HepG2 (cell line): ENCODE data around the gene NRBF2. TPM values are rescaled to one million over a fixed set of nuclear protein-coding genes. Genes with fewer than 3 reads are reported as not detected.

Experiments
- ATAC-seq: fragments of 200-7000 bp; cut with Tn5 transposase; 3 replicates; pipeline ENCODE4 v1.9.1; 2020; ENCODE audit warnings: mild to moderate bottlenecking, moderate library complexity
- BruUV-seq: library from RNA; stranded (reverse); fragments of 400-500 nt; replicated peaks from 2 replicates; lab custom pipeline; 2021; lab: Mats Ljungman, UMichigan
- CTCF ChIA-PET: fragments of 300-600 bp; formaldehyde crosslinking; extraction: SDS; loops from one replicate; lab custom pipeline; 2021; ENCODE audit warnings: low total read pairs, inconsistent platforms, low intra/inter-chr PET ratio; lab: Yijun Ruan, JAX
- POLR2A ChIA-PET: fragments of 350-600 bp; sonication (Branson Sonifier 250); formaldehyde crosslinking; loops from one replicate; lab custom pipeline; 2020; ENCODE audit warnings: antibody characterized with exemption, inconsistent platforms; lab: Yijun Ruan, JAX
- DNase-seq: peaks from one replicate; pipeline ENCODE4 v3.0.0-alpha.2; 2015; ENCODE audit warnings: low spot score
- FAIRE-seq: peaks from 3 replicates; lab custom pipeline; 2011; peaks lifted over from hg19 to GRCh38; lab: Jason Lieb, UNC
- H2AFZ ChIP-seq: one replicate; pipeline ENCODE4 v1.6.1; 2011; ENCODE audit warnings: low read length, inconsistent platforms
- H3K27ac ChIP-seq: fragments of 300-600 bp; 3 replicates; pipeline ENCODE4 v1.8.0; 2011; ENCODE audit warnings: mixed run types, mild to moderate bottlenecking, mixed read lengths, low read length, inconsistent platforms; ENCODE audit not compliant: insufficient read depth; ENCODE audit errors: extremely low read length
- H3K27me3 ChIP-seq, 2 experiments: fragments of 200-600 bp in 1 of 2; 2 replicates in 1 of 2; 3 replicates in 1 of 2; pipeline versions ENCODE4 v1.6.0 to v1.8.0; 2011; ENCODE audit warnings: low read length in 2 of 2, mild to moderate bottlenecking in 2 of 2, moderate library complexity in 2 of 2, inconsistent platforms in 1 of 2; ENCODE audit not compliant: insufficient read depth in 2 of 2, control insufficient read depth in 1 of 2
- H3K36me3 ChIP-seq, 2 experiments: fragments of 200-600 bp in 1 of 2; replicated peaks in 1 of 2; 2 replicates in 1 of 2; 3 replicates in 1 of 2; pipeline versions ENCODE4 v1.5.1 to v1.8.0; 2011; ENCODE audit warnings: low read length in 2 of 2, inconsistent platforms in 1 of 2; ENCODE audit not compliant: insufficient read depth in 2 of 2, control insufficient read depth in 1 of 2
- H3K4me1 ChIP-seq: 2 replicates; pipeline ENCODE4 v1.5.1; 2012; ENCODE audit warnings: low read length, inconsistent platforms; ENCODE audit not compliant: insufficient read depth
- H3K4me2 ChIP-seq: 2 replicates; pipeline ENCODE4 v1.6.0; 2011; ENCODE audit warnings: low read depth, low read length, inconsistent platforms
- H3K4me3 ChIP-seq, 3 experiments: fragments of 200-600 bp in 1 of 3; sonication (generic), shearing (Covaris generic) in 1 of 3; replicated peaks in 1 of 3; 2 replicates each; pipeline ENCODE4 v1.5.1; 2011 to 2016; ENCODE audit warnings: low read length in 3 of 3, inconsistent platforms in 2 of 3, low read depth in 2 of 3, mild to moderate bottlenecking in 2 of 3, control low read depth in 1 of 3, mixed read lengths in 1 of 3; ENCODE audit not compliant: insufficient read depth in 1 of 3
- H3K79me2 ChIP-seq: one replicate; pipeline ENCODE4 v1.6.1; 2011; ENCODE audit warnings: low read length, inconsistent platforms; ENCODE audit not compliant: insufficient read depth
- H3K9ac ChIP-seq: 2 replicates; pipeline ENCODE4 v1.6.0; 2011; ENCODE audit warnings: mild to moderate bottlenecking, low read depth, low read length, inconsistent platforms; ENCODE audit not compliant: insufficient read depth
- H3K9me3 ChIP-seq: 2 replicates; pipeline ENCODE4 v1.5.1; 2012; ENCODE audit warnings: mild to moderate bottlenecking, low read length
- H4K20me1 ChIP-seq: 2 replicates; pipeline ENCODE4 v1.6.0; 2011; ENCODE audit warnings: inconsistent platforms, mild to moderate bottlenecking, low read length, moderate library complexity; ENCODE audit not compliant: insufficient read depth
- ADNP ChIP-seq: sonication (generic); formaldehyde crosslinking; IDR thresholded peaks from 2 replicates; pipeline ENCODE4 v1.4.0; 2020; ENCODE audit warnings: missing genetic modification reagents
- DNMT3B ChIP-seq: conservative IDR thresholded peaks from 2 replicates; pipeline ENCODE4 v1.6.1; 2016; ENCODE audit warnings: missing biosample characterization, control low read depth
- GFI1 ChIP-seq: sonication (generic); formaldehyde crosslinking; IDR thresholded peaks from 2 replicates; pipeline ENCODE4 v1.5.0; 2020; ENCODE audit warnings: missing genetic modification reagents, mild to moderate bottlenecking, borderline replicate concordance
- KLF9 ChIP-seq: IDR thresholded peaks from 2 replicates; pipeline ENCODE4 v1.6.1; 2016; ENCODE audit warnings: low read depth
- MBD4 ChIP-seq: IDR thresholded peaks from 2 replicates; pipeline ENCODE4 v1.6.1; 2012; ENCODE audit warnings: low read length, inconsistent platforms, borderline replicate concordance
- ZNF451 ChIP-seq: sonication (generic); formaldehyde crosslinking; IDR thresholded peaks from 2 replicates; pipeline ENCODE4 v1.5.0; 2020; ENCODE audit warnings: mild to moderate bottlenecking, missing genetic modification reagents
- ZNF652 ChIP-seq: IDR thresholded peaks from 2 replicates; pipeline ENCODE4 v1.6.1; 2016; ENCODE audit warnings: low read depth, borderline replicate concordance
- WGBS: methylation state at CpG from one replicate; pipeline ENCODE4 v1.1.6; 2017; ENCODE audit warnings: low lambda C conversion rate; 5-methylcytosine and 5-hydroxymethylcytosine counted together
- in situ Hi-C: cut with HindIII; loops from 2 replicates; pipeline ENCODE4 v1.10.0; 2017; ENCODE audit warnings: low pct_unique_long_range_greater_than_20kb; ENCODE audit not compliant: extremely low pct_ligation_motif_present
- intact Hi-C: fragments of 100-400 bp; cut with micrococcal nuclease; formaldehyde crosslinking; loops from one replicate; pipeline ENCODE4 v1.10.0; 2022; ENCODE audit not compliant: unreplicated experiment
- polyA plus RNA-seq, 8 experiments: library from polyadenylated mRNA; depleted of rRNA in 3 of 8; stranded (reverse) in 7 of 8; unstranded in 1 of 8; fragments of >200 nt; fragmentation: Illumina TruSeq in 4 of 8; extraction: Trizol in 4 of 8; gene quantifications; 2 replicates each; pipeline versions ENCODE4 v1.2.1 to v1.2.3, GENCODE V29; 2011 to 2016; ENCODE audit warnings: low read depth in 4 of 8, missing spikeins in 1 of 8, mixed read lengths in 1 of 8; ENCODE audit not compliant: insufficient read depth in 1 of 8
- total RNA-seq, 5 experiments: library from RNA; depleted of rRNA; stranded (reverse); fragments of >200 nt; fragmentation: Illumina TruSeq; extraction: Trizol; gene quantifications; 2 replicates each; pipeline ENCODE4 v1.2.3, GENCODE V29; 2016; ENCODE audit warnings: low read depth in 1 of 5
- TF ChIP-seq, protein P1 (sequence below): sonication (generic); formaldehyde crosslinking; IDR thresholded peaks from 2 replicates; pipeline ENCODE4 v1.4.0; 2020; ENCODE audit warnings: missing genetic modification reagents
- TF ChIP-seq, protein P2 (sequence below): sonication (generic); formaldehyde crosslinking; IDR thresholded peaks from 2 replicates; pipeline ENCODE4 v1.8.1; 2023; ENCODE audit warnings: mild to moderate bottlenecking, missing genetic modification reagents
- TF ChIP-seq, protein P3 (sequence below): sonication (generic); formaldehyde crosslinking; IDR thresholded peaks from 2 replicates; pipeline ENCODE4 v1.4.0; 2020; ENCODE audit warnings: missing genetic modification reagents
- TF ChIP-seq, protein P4 (sequence below): IDR thresholded peaks from 2 replicates; pipeline ENCODE4 v1.4.0; 2020; ENCODE audit warnings: mild to moderate bottlenecking, missing genetic modification reagents

Gene NRBF2
- total and polyA plus RNA-seq, 2 of the 13 experiments (the other 11 are each of a cell fraction or from before 2014, with no cell fraction given): 20.0 to 28.4 TPM

DNA sequence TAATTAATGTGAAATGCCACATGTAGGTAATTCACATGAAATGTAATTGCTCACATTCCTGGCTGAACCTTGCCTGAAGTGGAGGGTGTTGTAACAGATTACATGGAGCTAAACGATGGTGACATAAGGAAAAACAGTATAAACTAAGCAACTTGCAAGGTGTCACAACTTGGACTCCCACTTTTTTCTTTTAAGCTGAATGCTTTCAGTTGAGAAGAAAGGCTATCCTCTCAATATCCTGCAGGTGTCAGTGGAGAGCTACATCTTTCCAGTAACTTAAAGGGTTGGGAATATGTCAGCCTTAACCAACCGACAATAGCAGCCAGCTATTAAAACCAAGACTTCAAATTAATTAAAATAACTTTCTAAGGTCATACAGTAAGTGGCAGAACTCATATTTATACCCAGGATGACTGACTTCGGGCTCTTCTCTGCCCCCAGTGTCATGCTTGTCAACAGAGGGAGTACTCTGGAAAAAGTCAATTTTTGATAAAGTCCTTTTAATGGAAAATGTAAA lies 33.7 kb downstream of the NRBF2 start:
- no peaks in the 10 kb centered on the region for H3K79me2 ChIP-seq
- H4K20me1 ChIP-seq: no peaks in the 10 kb centered on the region
- DNase-seq (peak; percentile 74), FAIRE-seq (peak; percentile 61), ATAC-seq (peak; percentile 63)
- no peaks in the 10 kb centered on the region for H3K9me3 ChIP-seq
- H3K4me1 ChIP-seq: no peaks in the 10 kb centered on the region
- H3K36me3 ChIP-seq: peaks cover 9 to 28% of the 10 kb centered on the region in 2 experiments; a peak in 4 of 5 replicates
- no TSS peak for BruUV-seq
- intact Hi-C loops: loop anchor here (1.0 kb wide), 2 partner anchors 467 to 554 kb away; no protein-coding TSS in a partner anchor
- H3K27me3 ChIP-seq: no peaks in the 10 kb centered on the region
- H2AFZ ChIP-seq: no peak overlapping the region
- in situ Hi-C loops: loop anchor here (5.0 to 10.0 kb wide), 2 partner anchors 466 to 548 kb away; no protein-coding TSS in a partner anchor
- 32% methylated on average over 3 of the region's 3 CpGs for WGBS
- no peak overlapping the region for H3K9ac ChIP-seq
- no peak overlapping the region for H3K4me3 ChIP-seq
- ChIA-PET CTCF (interaction anchor here (0.7 to 1.8 kb wide), 5 partner anchors 463 to 553 kb away, joined by 3 to 6 read pairs (median 5); no protein-coding TSS in a partner anchor), POLR2A (interaction anchor here (0.9 to 1.5 kb wide), 3 partner anchors 9 to 463 kb away, joined by 3 to 7 read pairs (median 3); partner anchors contain the start of gene NRBF2)
- H3K4me2 ChIP-seq: no peak overlapping the region
- no peak overlapping the region for H3K27ac ChIP-seq
- TF ChIP-seq MBD4 (0 out of 2 replicates have a peak, but pooled peaks have one; percentile 75), KLF9 (no peak), ADNP (CRISPR knock-in tag) (no peak), ZNF451 (CRISPR knock-in tag) (no peak), GFI1 (CRISPR knock-in tag) (no peak), DNMT3B (CRISPR knock-in tag) (no peak), ZNF652 (no peak)
- TF ChIP-seq, protein P1, sequence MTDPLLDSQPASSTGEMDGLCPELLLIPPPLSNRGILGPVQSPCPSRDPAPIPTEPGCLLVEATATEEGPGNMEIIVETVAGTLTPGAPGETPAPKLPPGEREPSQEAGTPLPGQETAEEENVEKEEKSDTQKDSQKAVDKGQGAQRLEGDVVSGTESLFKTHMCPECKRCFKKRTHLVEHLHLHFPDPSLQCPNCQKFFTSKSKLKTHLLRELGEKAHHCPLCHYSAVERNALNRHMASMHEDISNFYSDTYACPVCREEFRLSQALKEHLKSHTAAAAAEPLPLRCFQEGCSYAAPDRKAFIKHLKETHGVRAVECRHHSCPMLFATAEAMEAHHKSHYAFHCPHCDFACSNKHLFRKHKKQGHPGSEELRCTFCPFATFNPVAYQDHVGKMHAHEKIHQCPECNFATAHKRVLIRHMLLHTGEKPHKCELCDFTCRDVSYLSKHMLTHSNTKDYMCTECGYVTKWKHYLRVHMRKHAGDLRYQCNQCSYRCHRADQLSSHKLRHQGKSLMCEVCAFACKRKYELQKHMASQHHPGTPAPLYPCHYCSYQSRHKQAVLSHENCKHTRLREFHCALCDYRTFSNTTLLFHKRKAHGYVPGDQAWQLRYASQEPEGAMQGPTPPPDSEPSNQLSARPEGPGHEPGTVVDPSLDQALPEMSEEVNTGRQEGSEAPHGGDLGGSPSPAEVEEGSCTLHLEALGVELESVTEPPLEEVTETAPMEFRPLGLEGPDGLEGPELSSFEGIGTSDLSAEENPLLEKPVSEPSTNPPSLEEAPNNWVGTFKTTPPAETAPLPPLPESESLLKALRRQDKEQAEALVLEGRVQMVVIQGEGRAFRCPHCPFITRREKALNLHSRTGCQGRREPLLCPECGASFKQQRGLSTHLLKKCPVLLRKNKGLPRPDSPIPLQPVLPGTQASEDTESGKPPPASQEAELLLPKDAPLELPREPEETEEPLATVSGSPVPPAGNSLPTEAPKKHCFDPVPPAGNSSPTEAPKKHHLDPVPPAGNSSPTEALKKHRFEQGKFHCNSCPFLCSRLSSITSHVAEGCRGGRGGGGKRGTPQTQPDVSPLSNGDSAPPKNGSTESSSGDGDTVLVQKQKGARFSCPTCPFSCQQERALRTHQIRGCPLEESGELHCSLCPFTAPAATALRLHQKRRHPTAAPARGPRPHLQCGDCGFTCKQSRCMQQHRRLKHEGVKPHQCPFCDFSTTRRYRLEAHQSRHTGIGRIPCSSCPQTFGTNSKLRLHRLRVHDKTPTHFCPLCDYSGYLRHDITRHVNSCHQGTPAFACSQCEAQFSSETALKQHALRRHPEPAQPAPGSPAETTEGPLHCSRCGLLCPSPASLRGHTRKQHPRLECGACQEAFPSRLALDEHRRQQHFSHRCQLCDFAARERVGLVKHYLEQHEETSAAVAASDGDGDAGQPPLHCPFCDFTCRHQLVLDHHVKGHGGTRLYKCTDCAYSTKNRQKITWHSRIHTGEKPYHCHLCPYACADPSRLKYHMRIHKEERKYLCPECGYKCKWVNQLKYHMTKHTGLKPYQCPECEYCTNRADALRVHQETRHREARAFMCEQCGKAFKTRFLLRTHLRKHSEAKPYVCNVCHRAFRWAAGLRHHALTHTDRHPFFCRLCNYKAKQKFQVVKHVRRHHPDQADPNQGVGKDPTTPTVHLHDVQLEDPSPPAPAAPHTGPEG (CRISPR knock-in tag): no peak
- TF ChIP-seq, protein P2, sequence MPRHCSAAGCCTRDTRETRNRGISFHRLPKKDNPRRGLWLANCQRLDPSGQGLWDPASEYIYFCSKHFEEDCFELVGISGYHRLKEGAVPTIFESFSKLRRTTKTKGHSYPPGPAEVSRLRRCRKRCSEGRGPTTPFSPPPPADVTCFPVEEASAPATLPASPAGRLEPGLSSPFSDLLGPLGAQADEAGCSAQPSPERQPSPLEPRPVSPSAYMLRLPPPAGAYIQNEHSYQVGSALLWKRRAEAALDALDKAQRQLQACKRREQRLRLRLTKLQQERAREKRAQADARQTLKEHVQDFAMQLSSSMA (CRISPR knock-in tag): no peak
- TF ChIP-seq, protein P3, sequence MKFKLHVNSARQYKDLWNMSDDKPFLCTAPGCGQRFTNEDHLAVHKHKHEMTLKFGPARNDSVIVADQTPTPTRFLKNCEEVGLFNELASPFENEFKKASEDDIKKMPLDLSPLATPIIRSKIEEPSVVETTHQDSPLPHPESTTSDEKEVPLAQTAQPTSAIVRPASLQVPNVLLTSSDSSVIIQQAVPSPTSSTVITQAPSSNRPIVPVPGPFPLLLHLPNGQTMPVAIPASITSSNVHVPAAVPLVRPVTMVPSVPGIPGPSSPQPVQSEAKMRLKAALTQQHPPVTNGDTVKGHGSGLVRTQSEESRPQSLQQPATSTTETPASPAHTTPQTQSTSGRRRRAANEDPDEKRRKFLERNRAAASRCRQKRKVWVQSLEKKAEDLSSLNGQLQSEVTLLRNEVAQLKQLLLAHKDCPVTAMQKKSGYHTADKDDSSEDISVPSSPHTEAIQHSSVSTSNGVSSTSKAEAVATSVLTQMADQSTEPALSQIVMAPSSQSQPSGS (CRISPR knock-in tag): no peak
- TF ChIP-seq, protein P4, sequence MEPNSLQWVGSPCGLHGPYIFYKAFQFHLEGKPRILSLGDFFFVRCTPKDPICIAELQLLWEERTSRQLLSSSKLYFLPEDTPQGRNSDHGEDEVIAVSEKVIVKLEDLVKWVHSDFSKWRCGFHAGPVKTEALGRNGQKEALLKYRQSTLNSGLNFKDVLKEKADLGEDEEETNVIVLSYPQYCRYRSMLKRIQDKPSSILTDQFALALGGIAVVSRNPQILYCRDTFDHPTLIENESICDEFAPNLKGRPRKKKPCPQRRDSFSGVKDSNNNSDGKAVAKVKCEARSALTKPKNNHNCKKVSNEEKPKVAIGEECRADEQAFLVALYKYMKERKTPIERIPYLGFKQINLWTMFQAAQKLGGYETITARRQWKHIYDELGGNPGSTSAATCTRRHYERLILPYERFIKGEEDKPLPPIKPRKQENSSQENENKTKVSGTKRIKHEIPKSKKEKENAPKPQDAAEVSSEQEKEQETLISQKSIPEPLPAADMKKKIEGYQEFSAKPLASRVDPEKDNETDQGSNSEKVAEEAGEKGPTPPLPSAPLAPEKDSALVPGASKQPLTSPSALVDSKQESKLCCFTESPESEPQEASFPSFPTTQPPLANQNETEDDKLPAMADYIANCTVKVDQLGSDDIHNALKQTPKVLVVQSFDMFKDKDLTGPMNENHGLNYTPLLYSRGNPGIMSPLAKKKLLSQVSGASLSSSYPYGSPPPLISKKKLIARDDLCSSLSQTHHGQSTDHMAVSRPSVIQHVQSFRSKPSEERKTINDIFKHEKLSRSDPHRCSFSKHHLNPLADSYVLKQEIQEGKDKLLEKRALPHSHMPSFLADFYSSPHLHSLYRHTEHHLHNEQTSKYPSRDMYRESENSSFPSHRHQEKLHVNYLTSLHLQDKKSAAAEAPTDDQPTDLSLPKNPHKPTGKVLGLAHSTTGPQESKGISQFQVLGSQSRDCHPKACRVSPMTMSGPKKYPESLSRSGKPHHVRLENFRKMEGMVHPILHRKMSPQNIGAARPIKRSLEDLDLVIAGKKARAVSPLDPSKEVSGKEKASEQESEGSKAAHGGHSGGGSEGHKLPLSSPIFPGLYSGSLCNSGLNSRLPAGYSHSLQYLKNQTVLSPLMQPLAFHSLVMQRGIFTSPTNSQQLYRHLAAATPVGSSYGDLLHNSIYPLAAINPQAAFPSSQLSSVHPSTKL: no peak
